H9 (cell line): ENCODE results near the gene FAM193A. TPM values are rescaled to one million over a fixed set of nuclear protein-coding genes. Genes with fewer than 3 reads are reported as not detected.

Experiments used
- DNase-seq: peaks from one replicate; pipeline ENCODE4 v3.0.0-alpha.2; 2017
- H2AFZ ChIP-seq: one replicate; pipeline ENCODE4 v1.6.1; 2013; ENCODE audit warnings: mild to moderate bottlenecking, low read length, control low read depth, moderate library complexity
- H2AK5ac ChIP-seq: 2 replicates; pipeline ENCODE4 v1.6.1; 2013; ENCODE audit warnings: low read length, control low read depth, mixed read lengths; ENCODE audit not compliant: insufficient read length
- H2BK120ac ChIP-seq: one replicate; pipeline ENCODE4 v1.6.1; 2013; ENCODE audit warnings: low read depth, mild to moderate bottlenecking, low read length, control low read depth, inconsistent platforms; ENCODE audit not compliant: poor library complexity, severe bottlenecking
- H2BK12ac ChIP-seq: 2 replicates; pipeline ENCODE4 v1.6.1; 2013; ENCODE audit warnings: low read length, control low read depth, mixed read lengths, low read depth; ENCODE audit not compliant: insufficient read length
- H2BK15ac ChIP-seq: 2 replicates; pipeline ENCODE4 v1.6.1; 2013; ENCODE audit warnings: low read depth, low read length, control low read depth
- H2BK20ac ChIP-seq: one replicate; pipeline ENCODE4 v1.6.1; 2013; ENCODE audit warnings: low read depth, mild to moderate bottlenecking, low read length, control low read depth, inconsistent platforms; ENCODE audit not compliant: poor library complexity, severe bottlenecking
- H2BK5ac ChIP-seq: 2 replicates; pipeline ENCODE4 v1.6.1; 2013; ENCODE audit warnings: low read length, control low read depth, mixed read lengths; ENCODE audit not compliant: insufficient read length
- H3K14ac ChIP-seq: 2 replicates; pipeline ENCODE4 v1.6.1; 2013; ENCODE audit warnings: low read length, control low read depth; ENCODE audit not compliant: insufficient read depth
- H3K18ac ChIP-seq: 2 replicates; pipeline ENCODE4 v1.6.1; 2013; ENCODE audit warnings: low read depth, mild to moderate bottlenecking, mixed read lengths, low read length, control low read depth; ENCODE audit not compliant: insufficient read length
- H3K23ac ChIP-seq: 2 replicates; pipeline ENCODE4 v1.6.1; 2013; ENCODE audit warnings: low read length, control low read depth, mixed read lengths, low read depth; ENCODE audit not compliant: insufficient read length
- H3K23me2 ChIP-seq: 2 replicates; pipeline ENCODE4 v1.6.1; 2013; ENCODE audit warnings: low read depth, mild to moderate bottlenecking, mixed read lengths, low read length, control low read depth; ENCODE audit not compliant: insufficient read length, poor library complexity, severe bottlenecking
- H3K27ac ChIP-seq: 2 replicates; pipeline ENCODE4 v1.5.1; 2013; ENCODE audit warnings: low read length, control low read depth, mixed read lengths, low read depth; ENCODE audit not compliant: insufficient read length
- H3K27me3 ChIP-seq: 2 replicates; pipeline ENCODE4 v1.6.1; 2013; ENCODE audit warnings: low read length, control low read depth, inconsistent platforms; ENCODE audit not compliant: insufficient read depth
- H3K4ac ChIP-seq: 2 replicates; pipeline ENCODE4 v1.6.1; 2013; ENCODE audit warnings: low read depth, mild to moderate bottlenecking, control low read depth, inconsistent platforms, low read length, moderate library complexity
- H3K4me1 ChIP-seq: 2 replicates; pipeline ENCODE4 v1.6.1; 2013; ENCODE audit warnings: low read length, control low read depth, inconsistent platforms; ENCODE audit not compliant: insufficient read depth
- H3K4me2 ChIP-seq: 2 replicates; pipeline ENCODE4 v1.6.1; 2013; ENCODE audit warnings: low read length, control low read depth, mixed read lengths; ENCODE audit not compliant: insufficient read length, insufficient read depth
- H3K56ac ChIP-seq: 2 replicates; pipeline ENCODE4 v1.6.1; 2013; ENCODE audit warnings: low read depth, mild to moderate bottlenecking, mixed read lengths, low read length, control low read depth; ENCODE audit not compliant: insufficient read length
- H3K79me1 ChIP-seq: 2 replicates; pipeline ENCODE4 v1.6.1; 2013; ENCODE audit warnings: low read depth, mild to moderate bottlenecking, moderate library complexity, low read length, control low read depth, inconsistent platforms; ENCODE audit not compliant: insufficient read depth, poor library complexity, severe bottlenecking
- H3K79me2 ChIP-seq: 2 replicates; pipeline ENCODE4 v1.6.1; 2013; ENCODE audit warnings: low read length, control low read depth, inconsistent platforms; ENCODE audit not compliant: insufficient read depth
- H3K9ac ChIP-seq: 2 replicates; pipeline ENCODE4 v1.6.1; 2013; ENCODE audit warnings: low read length, control low read depth, mixed read lengths; ENCODE audit not compliant: insufficient read length; ENCODE audit errors: extremely low read depth
- H3K9me3 ChIP-seq: one replicate; pipeline ENCODE4 v1.6.1; 2013; ENCODE audit warnings: low read depth, low read length, inconsistent platforms; ENCODE audit not compliant: control insufficient read depth
- H3T11ph ChIP-seq: one replicate; pipeline ENCODE4 v1.6.1; 2013; ENCODE audit warnings: mild to moderate bottlenecking, low read length, control low read depth, inconsistent platforms
- H4K20me1 ChIP-seq: one replicate; pipeline ENCODE4 v1.6.1; 2013; ENCODE audit not compliant: control insufficient read depth, insufficient read length, insufficient read depth
- H4K5ac ChIP-seq: 2 replicates; pipeline ENCODE4 v1.6.1; 2013; ENCODE audit warnings: low read depth, mild to moderate bottlenecking, mixed read lengths, low read length, control low read depth; ENCODE audit not compliant: insufficient read length
- H4K8ac ChIP-seq: replicated peaks from 2 replicates; pipeline ENCODE4 v1.6.1; 2013; ENCODE audit warnings: low read length, control low read depth, mixed read lengths, low read depth; ENCODE audit not compliant: insufficient read length
- H4K91ac ChIP-seq: 2 replicates; pipeline ENCODE4 v1.6.1; 2013; ENCODE audit warnings: low read depth, mild to moderate bottlenecking, moderate library complexity, mixed read lengths, low read length, control low read depth; ENCODE audit not compliant: insufficient read length
- H3K27ac Mint-ChIP-seq, 3 experiments: 2 replicates in 2 of 3; 3 replicates in 1 of 3; pipeline ENCODE4 v1.8.0; 2020 to 2021; ENCODE audit warnings: mixed read lengths in 3 of 3, mild to moderate bottlenecking in 1 of 3, moderate library complexity in 1 of 3
- H3K27me3 Mint-ChIP-seq: 2 replicates; pipeline ENCODE4 v1.8.0; 2021; ENCODE audit warnings: low read depth, mild to moderate bottlenecking, moderate library complexity, mixed read lengths
- H3K36me3 Mint-ChIP-seq, 3 experiments: 2 replicates in 2 of 3; 3 replicates in 1 of 3; pipeline ENCODE4 v1.8.0; 2020 to 2021; ENCODE audit warnings: low read depth in 3 of 3, mixed read lengths in 3 of 3; ENCODE audit not compliant: insufficient read depth in 1 of 3
- H3K4me1 Mint-ChIP-seq, 2 experiments: 2 replicates each; pipeline ENCODE4 v1.8.0; 2020; ENCODE audit warnings: mixed read lengths in 2 of 2
- H3K4me3 Mint-ChIP-seq, 2 experiments: 2 replicates in 1 of 2; 3 replicates in 1 of 2; pipeline ENCODE4 v1.8.0; 2020 to 2021; ENCODE audit warnings: mild to moderate bottlenecking in 2 of 2, mixed read lengths in 2 of 2, moderate library complexity in 1 of 2
- H3K9me3 Mint-ChIP-seq, 2 experiments: 2 replicates in 1 of 2; 3 replicates in 1 of 2; pipeline ENCODE4 v1.8.0; 2020; ENCODE audit warnings: mild to moderate bottlenecking in 2 of 2, mixed read lengths in 2 of 2, moderate library complexity in 1 of 2
- CTCF ChIP-seq: fragments of 200-600 bp; sonication (generic); conservative IDR thresholded peaks from 3 replicates; pipeline ENCODE4 v1.8.0; 2021; ENCODE audit warnings: antibody characterized with exemption, mild to moderate bottlenecking
- WGBS: extraction: QIAGEN DNeasy Blood & Tissue Kit; methylation state at CpG from one replicate; pipeline ENCODE4 v1.1.7; 2013; ENCODE audit warnings: missing lambda C conversion rate, low lambda C conversion rate, mixed read lengths; ENCODE audit not compliant: insufficient read length; ENCODE audit errors: extremely low coverage; 5-methylcytosine and 5-hydroxymethylcytosine counted together
- total RNA-seq: library from RNA; stranded (reverse); gene quantifications from 2 replicates; pipeline ENCODE4 v1.2.1, GENCODE V29; 2021

The FAM193A gene
- total RNA-seq, 1 experiment from 2014 or later: 36.9 TPM

GRCh38 chr4:2745516-2745915 lies 209.1 kb downstream of the FAM193A start:
- H3K14ac ChIP-seq: no peak overlapping the region
- H3K4me2 ChIP-seq: no peak overlapping the region
- no peak overlapping the region for H2AFZ ChIP-seq
- Mint-ChIP-seq H3K9me3 (no peaks in the 10 kb centered on the region; a peak in 1 of 5 replicates), H3K36me3 (peaks cover 25 to 61% (median 51%) of the 10 kb centered on the region in 3 experiments; a peak in 6 of 7 replicates), H3K27me3 (no peaks in the 10 kb centered on the region), H3K27ac (peak overlapping the region in 1 of 3 experiments; percentile 5; a peak in 2 of 7 replicates), H3K4me3 (no peak overlapping the region), H3K4me1 (no peaks in the 10 kb centered on the region)
- no peak overlapping the region for H4K91ac ChIP-seq
- no peak for DNase-seq
- no peak overlapping the region for H2BK120ac ChIP-seq
- H2BK5ac ChIP-seq: no peak overlapping the region
- no peak overlapping the region for H3K23ac ChIP-seq
- H4K20me1 ChIP-seq: no peaks in the 10 kb centered on the region
- H3K23me2 ChIP-seq: no peaks in the 10 kb centered on the region
- H2AK5ac ChIP-seq: no peak overlapping the region
- H3K79me2 ChIP-seq: 0 out of 2 replicates have a peak, but pooled peaks cover 2% of the 10 kb centered on the region
- no peaks in the 10 kb centered on the region for H3K9me3 ChIP-seq
- no peak overlapping the region for H4K8ac ChIP-seq
- no peak overlapping the region for H2BK20ac ChIP-seq
- no peak overlapping the region for H4K5ac ChIP-seq
- H3K4me1 ChIP-seq: no peaks in the 10 kb centered on the region
- no peak overlapping the region for H3K4ac ChIP-seq
- no peak overlapping the region for H3K18ac ChIP-seq
- no peak overlapping the region for H2BK15ac ChIP-seq
- no peak overlapping the region for H3K9ac ChIP-seq
- H2BK12ac ChIP-seq: no peak overlapping the region
- no peak overlapping the region for H3T11ph ChIP-seq
- H3K27ac ChIP-seq: no peak overlapping the region
- no peak overlapping the region for H3K56ac ChIP-seq
- peaks cover 4% of the 10 kb centered on the region for H3K79me1 ChIP-seq
- no peaks in the 10 kb centered on the region for H3K27me3 ChIP-seq
- no CpG with 5 or more reads among the region's 5 CpGs for WGBS
- TF ChIP-seq CTCF: no peak
